SK-N-SH (cell line): ENCODE measurements around the gene FAM78B. TPM values are rescaled to one million over a fixed set of nuclear protein-coding genes. Genes with fewer than 3 reads are reported as not detected.

ENCODE experiments used
- CTCF ChIA-PET: fragments of 300-600, 350-600 bp; formaldehyde crosslinking; extraction: SDS; loops from one replicate; lab custom pipeline; 2021; lab: Yijun Ruan, JAX
- POLR2A ChIA-PET: fragments of 350-600 bp; sonication (Branson Sonifier 250); formaldehyde crosslinking; extraction: SDS; loops from one replicate; lab custom pipeline; 2020; ENCODE audit warnings: antibody characterized with exemption, inconsistent platforms; lab: Yijun Ruan, JAX
- DNase-seq: peaks from one replicate; pipeline ENCODE4 v3.0.0; 2012
- H2AFZ ChIP-seq: fragments of 200-600 bp; sonication (generic); 2 replicates; pipeline ENCODE4 v1.8.1; 2016; ENCODE audit warnings: antibody characterized with exemption, mild to moderate bottlenecking, low read depth
- H3F3A ChIP-seq: fragments of 200-600 bp; sonication (generic); replicated peaks from 2 replicates; pipeline ENCODE3; 2016; ENCODE audit warnings: antibody characterized with exemption, mild to moderate bottlenecking; ENCODE audit not compliant: insufficient read depth
- H3K27ac ChIP-seq, 2 experiments: fragments of 200-500 bp in 1 of 2; fragments of 200-600 bp in 1 of 2; sonication (Bioruptor generic) in 1 of 2; sonication (generic), shearing (Covaris generic) in 1 of 2; 2 replicates each; pipeline versions ENCODE4 v1.5.1 to v1.6.1; 2014 to 2016; ENCODE audit warnings: low read depth in 2 of 2, inconsistent platforms in 1 of 2, low read length in 1 of 2, mild to moderate bottlenecking in 1 of 2, mixed read lengths in 1 of 2
- H3K27me3 ChIP-seq: fragments of 200-600 bp; sonication (generic), shearing (Covaris generic); 2 replicates; pipeline ENCODE4 v1.6.1; 2016; ENCODE audit warnings: mixed run types; ENCODE audit not compliant: insufficient read depth
- H3K36me3 ChIP-seq, 2 experiments: fragments of 200-500 bp in 1 of 2; fragments of 200-600 bp in 1 of 2; sonication (Bioruptor generic) in 1 of 2; sonication (generic) in 1 of 2; replicated peaks in 1 of 2; 2 replicates each; pipeline versions ENCODE3 to v1.5.1; 2014 to 2016; ENCODE audit warnings: low read length in 1 of 2, mild to moderate bottlenecking in 1 of 2; ENCODE audit not compliant: insufficient read depth in 2 of 2, control insufficient read depth in 1 of 2
- H3K4me1 ChIP-seq, 2 experiments: fragments of 200-500 bp in 1 of 2; fragments of 200-600 bp in 1 of 2; sonication (Bioruptor generic) in 1 of 2; sonication (generic), shearing (Covaris generic) in 1 of 2; 2 replicates each; pipeline versions ENCODE4 v1.5.1 to v1.6.1; 2014 to 2016; ENCODE audit warnings: low read depth in 1 of 2, low read length in 1 of 2, mixed run types in 1 of 2; ENCODE audit not compliant: insufficient read depth in 2 of 2, control insufficient read depth in 1 of 2
- H3K4me2 ChIP-seq: fragments of 200-600 bp; sonication (generic), shearing (Covaris generic); 2 replicates; pipeline ENCODE4 v1.6.1; 2017; ENCODE audit warnings: mixed run types
- H3K4me3 ChIP-seq, 2 experiments: fragments of 200-500 bp in 1 of 2; fragments of 200-600 bp in 1 of 2; sonication (Bioruptor generic) in 1 of 2; sonication (generic), shearing (Covaris generic) in 1 of 2; 2 replicates each; pipeline versions ENCODE4 v1.5.1 to v1.8.1; 2014 to 2016; ENCODE audit warnings: low read depth in 2 of 2, inconsistent platforms in 1 of 2, low read length in 1 of 2, mild to moderate bottlenecking in 1 of 2, mixed read lengths in 1 of 2, moderate library complexity in 1 of 2
- H3K79me2 ChIP-seq: fragments of 200-600 bp; sonication (generic); 2 replicates; pipeline ENCODE4 v1.8.1; 2017; ENCODE audit warnings: mild to moderate bottlenecking; ENCODE audit not compliant: insufficient read depth
- H3K9ac ChIP-seq: fragments of 200-600 bp; sonication (generic); 2 replicates; pipeline ENCODE4 v1.6.1; 2017; ENCODE audit warnings: mixed run types
- H3K9me2 ChIP-seq: fragments of 200-600 bp; sonication (generic); 2 replicates; pipeline ENCODE4 v1.6.1; 2017; ENCODE audit warnings: mixed run types
- H3K9me3 ChIP-seq: fragments of 200-600 bp; sonication (generic); 2 replicates; pipeline ENCODE4 v1.6.1; 2017; ENCODE audit warnings: mixed run types, mild to moderate bottlenecking, moderate library complexity
- H4K20me1 ChIP-seq: fragments of 200-600 bp; sonication (generic); 2 replicates; pipeline ENCODE4 v1.6.1; 2017; ENCODE audit warnings: mild to moderate bottlenecking, mixed run types; ENCODE audit not compliant: insufficient read depth
- CHD2 ChIP-seq: fragments of 150-350 bp; IDR thresholded peaks from 2 replicates; pipeline ENCODE4 v1.6.1; 2018; ENCODE audit warnings: low read length; ENCODE audit not compliant: partially characterized antibody
- EP300 ChIP-seq, 2 experiments: IDR thresholded peaks; 2 replicates each; pipeline versions ENCODE4 v1.4.0 to v1.6.1; 2012; ENCODE audit warnings: borderline replicate concordance in 1 of 2, low read depth in 1 of 2, low read length in 1 of 2
- GATA2 ChIP-seq: sonication (generic); formaldehyde crosslinking; IDR thresholded peaks from 2 replicates; pipeline ENCODE4 v1.5.0; 2020; ENCODE audit warnings: mild to moderate bottlenecking, missing genetic modification reagents
- JUND ChIP-seq: IDR thresholded peaks from 2 replicates; pipeline ENCODE4 v1.4.0; 2012
- MXI1 ChIP-seq: IDR thresholded peaks from 2 replicates; pipeline ENCODE4 v1.6.1; 2012; ENCODE audit warnings: mild to moderate bottlenecking, low read depth, low read length, improper control_type of control experiment
- NRF1 ChIP-seq: IDR thresholded peaks from 2 replicates; pipeline ENCODE4 v1.6.1; 2012; ENCODE audit warnings: low read depth, mild to moderate bottlenecking, low read length
- SMC3 ChIP-seq: IDR thresholded peaks from 2 replicates; pipeline ENCODE4 v1.6.1; 2012; ENCODE audit warnings: low read depth, low read length, improper control_type of control experiment
- TCF12 ChIP-seq: IDR thresholded peaks from 2 replicates; pipeline ENCODE4 v1.4.0; 2012
- ZBTB33 ChIP-seq: IDR thresholded peaks from 2 replicates; pipeline ENCODE4 v1.4.0; 2012; ENCODE audit warnings: low read depth, borderline replicate concordance
- WGBS: methylation state at CpG from one replicate; pipeline ENCODE4 v1.1.6; 2017; ENCODE audit warnings: low lambda C conversion rate; 5-methylcytosine and 5-hydroxymethylcytosine counted together
- polyA plus RNA-seq, 3 experiments: library from polyadenylated mRNA; depleted of rRNA; stranded (reverse); fragments of >200 nt; gene quantifications; 2 replicates each; pipeline ENCODE4 v1.2.3, GENCODE V29; 2012
- TF ChIP-seq, protein P1 (sequence below): fragments of 150-350 bp; IDR thresholded peaks from 2 replicates; pipeline ENCODE4 v1.6.1; 2017; ENCODE audit warnings: antibody characterized with exemption, low read length, low read depth, borderline replicate concordance
- TF ChIP-seq, protein P2 (sequence below): IDR thresholded peaks from 2 replicates; pipeline ENCODE4 v1.4.0; 2012; ENCODE audit warnings: low read depth
- TF ChIP-seq, protein P3 (sequence below): IDR thresholded peaks from 2 replicates; pipeline ENCODE4 v1.4.0; 2012; ENCODE audit warnings: low read depth, borderline replicate concordance
- TF ChIP-seq, protein P4 (sequence below): IDR thresholded peaks from 2 replicates; pipeline ENCODE4; 2012

FAM78B gene
- polyA plus RNA-seq, 1 of the 3 experiments (the other 2 are of a cell fraction) = 0.36 TPM

- Histone ChIP-seq H3K79me2 (no peaks in the 10 kb centered on the region), H3K36me3 (no peaks in the 10 kb centered on the region), H2AFZ (no peak overlapping the region), H4K20me1 (no peaks in the 10 kb centered on the region), H3K9me2 (no peaks in the 10 kb centered on the region), H3K9ac (no peak overlapping the region), H3F3A (no peaks in the 10 kb centered on the region), H3K9me3 (no peaks in the 10 kb centered on the region), H3K27ac (no peak overlapping the region), H3K4me1 (peaks cover 0 to 13% of the 10 kb centered on the region in 2 experiments; a peak in 2 of 4 replicates), H3K4me3 (no peak overlapping the region), H3K4me2 (no peak overlapping the region), H3K27me3 (no peaks in the 10 kb centered on the region)
- WGBS = 33% methylated on average over 6 of the region's 6 CpGs
- no peak for DNase-seq
- POLR2A ChIA-PET = no interaction called here
- no peak for TF ChIP-seq NRF1
- CTCF ChIA-PET = interaction anchor here (1.2 to 1.5 kb wide), 2 partner anchors 27 to 216 kb away, joined by 3 to 5 read pairs; partner anchors contain the start of gene FAM78B
Measured at GRCh38 chr1:166140251-166140650, 26.6 kb downstream of the FAM78B start.

DNA sequence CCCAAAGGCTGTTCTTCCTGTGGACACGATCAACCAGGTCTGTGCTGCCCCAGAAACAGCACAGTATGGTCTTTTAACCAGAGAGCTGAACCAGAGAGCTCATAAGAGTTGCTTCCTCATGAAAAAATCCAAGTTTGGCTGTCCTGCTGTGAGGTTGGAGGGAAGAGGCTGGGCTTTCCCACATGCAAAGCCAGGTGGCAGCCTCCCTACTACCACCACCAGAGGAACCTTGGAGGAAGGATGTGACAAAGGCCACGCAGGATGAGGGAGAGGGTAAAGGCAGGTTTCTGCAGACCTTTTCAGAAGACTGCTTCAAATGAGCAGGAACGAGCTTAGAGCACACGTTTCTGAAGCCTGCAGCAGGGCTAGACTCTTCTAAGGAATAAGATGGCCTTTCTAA lies 27.1 kb downstream of the FAM78B start:
- H3K79me2 ChIP-seq = no peaks in the 10 kb centered on the region
- WGBS = 15% methylated on average over 4 of the region's 4 CpGs
- no peak overlapping the region for H3K4me2 ChIP-seq
- H4K20me1 ChIP-seq = no peaks in the 10 kb centered on the region
- H3K4me1 ChIP-seq = peaks cover 0 to 13% of the 10 kb centered on the region in 2 experiments; a peak in 2 of 4 replicates
- no peak for TF ChIP-seq JUND
- TF ChIP-seq MXI1 = no peak
- no peak overlapping the region for H3K27ac ChIP-seq
- H3K9ac ChIP-seq = no peak overlapping the region
- DNase-seq = no peak
- H3K9me3 ChIP-seq = no peaks in the 10 kb centered on the region
- no peak overlapping the region for H2AFZ ChIP-seq
- H3K4me3 ChIP-seq = no peak overlapping the region
- ChIA-PET POLR2A (no interaction called here), CTCF (interaction anchor here (0.6 to 1.2 kb wide), 3 partner anchors 207 to 1261 kb away, joined by 3 read pairs; no protein-coding TSS in a partner anchor)
- no peaks in the 10 kb centered on the region for H3K9me2 ChIP-seq
- H3K27me3 ChIP-seq = no peaks in the 10 kb centered on the region
- no peaks in the 10 kb centered on the region for H3K36me3 ChIP-seq
- H3F3A ChIP-seq = no peaks in the 10 kb centered on the region

GRCh38 chr1:166136699-166137401 lies 30.0 kb downstream of the FAM78B start:
- Histone ChIP-seq H3K79me2 (no peaks in the 10 kb centered on the region), H2AFZ (no peak overlapping the region), H3K36me3 (no peaks in the 10 kb centered on the region), H3K27me3 (no peaks in the 10 kb centered on the region), H3K9me3 (no peaks in the 10 kb centered on the region), H3F3A (no peaks in the 10 kb centered on the region), H3K4me3 (no peak overlapping the region), H3K27ac (no peak overlapping the region), H4K20me1 (no peaks in the 10 kb centered on the region), H3K4me2 (no peak overlapping the region), H3K9me2 (no peaks in the 10 kb centered on the region), H3K9ac (no peak overlapping the region), H3K4me1 (peaks cover 0 to 13% of the 10 kb centered on the region in 2 experiments; a peak in 2 of 4 replicates)
- POLR2A ChIA-PET = no interaction called here
- CTCF ChIA-PET = interaction anchor here (0.6 to 2.0 kb wide), 7 partner anchors 10 to 212 kb away, joined by 3 to 5 read pairs (median 4); no protein-coding TSS in a partner anchor
- whole genome bisulfite sequencing = 8% methylated on average over 5 of the region's 5 CpGs
- no peak for DNase-seq
- TF ChIP-seq TCF12 = no peak
- TF ChIP-seq CHD2 = no peak
- TF ChIP-seq, protein P1, sequence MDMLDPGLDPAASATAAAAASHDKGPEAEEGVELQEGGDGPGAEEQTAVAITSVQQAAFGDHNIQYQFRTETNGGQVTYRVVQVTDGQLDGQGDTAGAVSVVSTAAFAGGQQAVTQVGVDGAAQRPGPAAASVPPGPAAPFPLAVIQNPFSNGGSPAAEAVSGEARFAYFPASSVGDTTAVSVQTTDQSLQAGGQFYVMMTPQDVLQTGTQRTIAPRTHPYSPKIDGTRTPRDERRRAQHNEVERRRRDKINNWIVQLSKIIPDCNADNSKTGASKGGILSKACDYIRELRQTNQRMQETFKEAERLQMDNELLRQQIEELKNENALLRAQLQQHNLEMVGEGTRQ = no peak
- TF ChIP-seq, protein P2, sequence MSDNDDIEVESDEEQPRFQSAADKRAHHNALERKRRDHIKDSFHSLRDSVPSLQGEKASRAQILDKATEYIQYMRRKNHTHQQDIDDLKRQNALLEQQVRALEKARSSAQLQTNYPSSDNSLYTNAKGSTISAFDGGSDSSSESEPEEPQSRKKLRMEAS = no peak
- no peak for TF ChIP-seq EP300 (IDR thresholded peaks at IDR 0.05; ENCODE audit: borderline replicate concordance in 1 of 2, low read depth in 1 of 2, low read length in 1 of 2)
- no peak for TF ChIP-seq SMC3
- TF ChIP-seq NRF1 = no peak
- TF ChIP-seq, protein P3, sequence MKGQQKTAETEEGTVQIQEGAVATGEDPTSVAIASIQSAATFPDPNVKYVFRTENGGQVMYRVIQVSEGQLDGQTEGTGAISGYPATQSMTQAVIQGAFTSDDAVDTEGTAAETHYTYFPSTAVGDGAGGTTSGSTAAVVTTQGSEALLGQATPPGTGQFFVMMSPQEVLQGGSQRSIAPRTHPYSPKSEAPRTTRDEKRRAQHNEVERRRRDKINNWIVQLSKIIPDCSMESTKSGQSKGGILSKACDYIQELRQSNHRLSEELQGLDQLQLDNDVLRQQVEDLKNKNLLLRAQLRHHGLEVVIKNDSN = no peak
- no peak for TF ChIP-seq GATA2 (CRISPR knock-in tag)
- no peak for TF ChIP-seq ZBTB33
- TF ChIP-seq, protein P4, sequence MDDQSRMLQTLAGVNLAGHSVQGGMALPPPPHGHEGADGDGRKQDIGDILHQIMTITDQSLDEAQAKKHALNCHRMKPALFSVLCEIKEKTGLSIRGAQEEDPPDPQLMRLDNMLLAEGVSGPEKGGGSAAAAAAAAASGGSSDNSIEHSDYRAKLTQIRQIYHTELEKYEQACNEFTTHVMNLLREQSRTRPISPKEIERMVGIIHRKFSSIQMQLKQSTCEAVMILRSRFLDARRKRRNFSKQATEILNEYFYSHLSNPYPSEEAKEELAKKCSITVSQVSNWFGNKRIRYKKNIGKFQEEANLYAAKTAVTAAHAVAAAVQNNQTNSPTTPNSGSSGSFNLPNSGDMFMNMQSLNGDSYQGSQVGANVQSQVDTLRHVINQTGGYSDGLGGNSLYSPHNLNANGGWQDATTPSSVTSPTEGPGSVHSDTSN = no peak
